ENCODE results near the gene CLIC3.

CLIC3 gene

DNA sequence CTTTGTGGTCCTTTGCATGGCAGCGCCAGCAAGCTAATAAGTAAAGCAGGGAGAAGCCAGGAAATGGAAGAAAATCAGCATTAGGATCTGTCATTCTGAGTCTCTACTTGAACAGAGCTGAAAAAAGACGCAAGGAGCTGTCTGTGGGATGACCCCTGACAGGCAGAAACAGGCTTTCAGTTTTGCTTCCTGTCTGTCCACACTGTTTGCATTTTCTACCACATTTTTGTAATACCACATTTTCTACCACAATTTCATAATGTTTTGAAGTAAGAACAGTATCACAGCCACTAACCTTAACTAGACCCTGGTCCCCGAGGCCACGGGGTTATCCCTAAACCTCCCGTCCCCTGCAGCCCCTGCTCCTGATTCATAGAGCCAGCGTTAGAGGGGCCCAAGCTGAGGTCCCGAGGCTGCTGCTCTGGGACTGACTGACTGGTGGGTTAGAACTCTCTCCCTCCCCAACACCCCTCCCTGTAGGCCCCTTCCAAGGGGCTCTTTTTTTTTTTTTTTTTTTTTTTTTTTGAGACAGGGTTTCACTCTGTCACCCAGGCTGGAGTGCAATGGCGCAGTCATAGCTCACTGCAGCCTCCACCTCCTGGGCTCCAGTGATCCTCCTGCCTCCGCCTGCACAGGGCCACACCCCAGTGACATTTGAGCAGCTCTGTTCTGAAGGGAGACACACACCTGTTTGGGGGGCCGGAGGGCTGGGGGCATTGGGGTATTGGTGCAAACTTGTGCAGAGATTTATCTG lies 4.0 kb upstream of the CLIC3 start:
- DNase-seq, result no peak

DNA sequence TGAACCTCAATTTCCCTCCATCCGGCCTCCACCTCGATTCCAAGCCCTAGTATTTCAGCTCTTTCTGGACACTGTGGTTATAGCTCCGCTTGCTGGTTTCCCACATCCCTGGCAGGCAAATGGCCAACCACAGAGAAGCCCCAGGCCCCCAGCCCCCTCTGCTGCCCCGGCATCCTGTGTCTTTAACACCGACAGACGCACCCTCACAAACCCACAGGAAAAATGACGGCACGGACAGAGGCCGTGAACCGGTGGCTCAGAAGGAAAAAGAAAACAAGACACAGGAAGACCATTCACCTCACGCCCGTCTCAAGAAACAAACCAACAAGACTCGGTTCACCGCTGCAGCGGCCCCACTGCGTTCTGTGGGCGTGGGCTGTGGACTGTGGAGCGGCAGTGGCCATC lies 1.5 kb upstream of the CLIC3 start:
- DNase-seq, result no peak

GRCh38 chr9:136997371-136997770 lies 1.0 kb upstream of the CLIC3 start:
- DNase-seq, result no peak

DNA sequence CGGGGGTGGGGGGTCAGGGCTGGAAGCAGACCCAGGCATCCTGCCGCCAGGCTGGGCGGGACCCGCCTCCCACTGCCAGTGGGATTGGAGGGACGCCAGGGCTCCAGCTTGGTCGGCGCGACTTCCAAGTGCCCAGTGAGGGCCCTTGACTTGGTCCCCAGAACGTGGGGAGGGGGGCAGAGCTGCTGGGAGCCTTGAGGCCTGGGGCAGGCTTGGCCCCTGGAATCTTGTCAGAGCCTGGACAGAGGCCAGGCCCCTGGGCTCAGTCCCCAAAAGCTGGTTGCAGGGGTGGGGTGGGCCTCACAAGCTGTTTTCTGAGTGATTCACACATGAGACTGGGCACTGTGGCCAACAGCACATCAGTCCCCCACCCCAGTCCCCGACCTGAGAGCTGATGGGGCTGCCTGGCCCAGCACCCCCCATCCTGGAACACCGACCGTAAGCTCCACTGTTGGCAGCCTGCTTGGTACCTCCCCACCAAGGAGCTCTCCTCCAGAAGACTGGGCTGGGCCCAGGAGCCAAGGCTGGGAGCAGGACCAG lies 526 bp downstream of the CLIC3 start:
- DNase-seq, result no peak

DNA sequence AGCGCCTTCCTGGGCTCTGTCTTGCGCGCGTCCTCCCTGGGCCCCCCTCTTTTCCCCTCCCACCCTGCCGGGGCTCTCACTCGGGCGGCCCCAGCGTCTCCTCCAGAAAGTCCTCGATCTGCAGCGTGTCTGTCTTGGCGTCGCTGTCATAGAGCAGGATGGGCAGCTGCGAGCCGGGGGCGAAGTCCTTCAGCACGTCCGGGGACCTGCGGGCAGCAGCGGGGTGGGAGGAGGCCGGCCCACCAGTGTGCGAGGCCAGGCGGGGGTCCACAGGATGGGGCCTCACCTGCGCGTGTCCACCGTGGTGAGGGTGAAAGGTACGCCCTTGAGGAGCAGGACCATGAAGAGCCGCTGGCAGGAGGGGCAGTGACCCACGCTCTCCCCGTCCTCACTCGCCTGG lies 1.0 kb downstream of the CLIC3 start:
- DNase-seq, result no peak

DNA sequence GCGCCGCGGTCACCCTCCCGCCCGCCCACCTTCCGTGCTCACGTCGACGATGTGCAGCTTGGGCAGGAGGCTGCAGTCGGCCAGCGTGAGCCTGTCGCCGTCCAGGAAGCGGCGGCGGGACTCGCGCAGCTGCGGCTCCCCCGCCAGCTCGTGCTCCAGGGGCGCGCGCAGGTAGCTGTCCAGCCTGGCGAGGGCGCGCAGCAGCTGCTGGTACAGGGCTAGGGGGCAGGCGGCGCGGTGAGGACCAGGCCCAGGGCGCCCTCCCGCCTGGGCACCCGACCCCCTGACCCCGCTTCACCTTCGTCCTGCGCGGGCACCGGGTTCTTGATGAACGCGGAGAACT lies 1.5 kb downstream of the CLIC3 start:
- no peak for DNase-seq

- no peak for DNase-seq
These were observed 2.0 kb downstream of the CLIC3 start for GRCh38 chr9:136994180-136994887.

- peak in 1 of 4 experiments; percentile 55 for DNase-seq
These were observed 3.5 kb downstream of the CLIC3 start for GRCh38 chr9:136992819-136993369.

GRCh38 chr9:136991993-136992818 lies 4.2 kb downstream of the CLIC3 start, which contains the start of gene PAXX:
Gene PAXX (plus strand): TSS chr9:136992422. CDS start chr9:136992444, 22 bp downstream.
- peak; percentile 86 to 93 (median 90) for DNase-seq

DNA sequence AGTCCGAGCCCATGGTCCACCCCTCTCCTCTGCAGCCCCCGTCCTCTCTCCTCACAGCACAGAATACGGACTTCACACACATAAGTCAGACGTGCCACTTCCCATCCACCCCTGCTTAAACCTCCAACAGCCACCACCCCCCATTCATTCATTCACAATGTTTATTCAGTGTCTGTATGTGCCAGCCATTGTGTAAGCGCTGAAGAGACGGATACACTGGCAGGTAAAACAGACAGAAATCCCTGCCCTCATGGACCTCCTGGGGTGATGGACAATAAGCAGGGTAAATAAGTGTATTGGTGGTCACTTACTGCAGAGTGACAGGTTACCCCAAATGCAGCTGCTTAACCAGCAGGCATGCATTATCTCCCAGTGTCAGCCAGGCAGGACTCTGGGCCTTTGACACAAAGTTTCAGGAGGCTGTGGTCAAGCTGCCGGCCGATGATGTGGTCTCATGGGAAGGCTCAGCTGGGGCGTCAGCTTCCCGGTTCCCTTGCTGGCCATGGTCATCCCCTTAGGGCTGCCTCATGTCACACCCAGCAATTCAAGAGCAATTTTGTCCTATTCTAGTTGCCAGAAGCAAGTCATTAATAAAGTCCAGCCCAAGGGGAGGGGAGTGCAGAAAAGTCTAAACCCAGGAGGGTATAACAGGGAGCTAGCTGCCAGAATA lies 6.0 kb downstream of the CLIC3 start:
- DNase-seq, result no peak

GRCh38 chr9:136988872-136989271 lies 7.5 kb downstream of the CLIC3 start:
- no peak for DNase-seq

DNA sequence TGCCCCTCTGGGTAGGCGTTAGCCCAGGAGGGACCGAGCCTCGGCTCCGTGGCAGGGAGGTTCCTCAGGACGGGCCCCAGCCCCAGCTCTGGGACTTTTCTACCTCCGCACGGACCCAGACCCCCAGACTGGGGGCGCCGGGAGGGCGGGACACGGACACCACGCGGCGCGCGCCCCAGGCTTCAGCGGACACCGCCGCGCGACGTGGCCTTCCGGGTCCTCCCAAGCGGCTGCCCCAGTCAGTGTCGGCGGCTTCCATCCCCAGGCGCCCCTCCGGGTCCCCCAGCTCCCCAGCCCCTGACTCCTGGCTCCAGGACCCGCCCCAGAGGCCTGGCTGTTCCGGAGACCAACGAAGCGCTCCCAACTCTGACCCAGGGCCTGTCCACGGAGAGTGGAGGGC lies 10.5 kb downstream of the CLIC3 start:
- DNase-seq, result no peak

DNA sequence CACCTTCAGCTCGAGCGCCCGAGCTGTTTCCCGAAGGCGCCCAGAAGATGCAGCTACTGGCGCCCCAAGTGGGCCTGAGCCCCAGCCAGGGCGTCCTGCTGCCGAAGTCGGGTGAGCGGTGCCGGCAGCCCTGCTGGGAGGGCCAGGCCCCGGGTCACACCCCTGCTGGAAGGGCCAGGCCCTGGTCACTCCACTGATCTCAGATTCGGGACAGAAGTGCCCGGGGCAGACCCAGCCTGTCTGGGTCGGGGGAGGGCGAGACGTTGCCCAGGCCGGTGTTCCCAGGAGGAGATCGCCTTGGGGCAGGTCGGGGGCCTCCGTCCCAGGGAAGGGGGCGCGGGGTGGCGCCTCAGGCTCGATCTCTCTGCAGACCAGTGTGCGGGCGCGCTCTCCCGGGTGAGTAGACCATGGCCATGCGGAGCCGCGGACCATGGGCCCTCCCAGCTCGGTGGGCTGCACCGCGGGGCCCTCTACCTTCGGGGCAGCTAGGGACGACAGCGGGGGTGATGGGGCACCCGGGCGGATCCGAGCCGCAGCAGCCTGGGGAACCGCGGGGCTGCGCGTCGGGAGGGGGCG lies 11.3 kb downstream of the CLIC3 start:
- no peak for DNase-seq

DNA sequence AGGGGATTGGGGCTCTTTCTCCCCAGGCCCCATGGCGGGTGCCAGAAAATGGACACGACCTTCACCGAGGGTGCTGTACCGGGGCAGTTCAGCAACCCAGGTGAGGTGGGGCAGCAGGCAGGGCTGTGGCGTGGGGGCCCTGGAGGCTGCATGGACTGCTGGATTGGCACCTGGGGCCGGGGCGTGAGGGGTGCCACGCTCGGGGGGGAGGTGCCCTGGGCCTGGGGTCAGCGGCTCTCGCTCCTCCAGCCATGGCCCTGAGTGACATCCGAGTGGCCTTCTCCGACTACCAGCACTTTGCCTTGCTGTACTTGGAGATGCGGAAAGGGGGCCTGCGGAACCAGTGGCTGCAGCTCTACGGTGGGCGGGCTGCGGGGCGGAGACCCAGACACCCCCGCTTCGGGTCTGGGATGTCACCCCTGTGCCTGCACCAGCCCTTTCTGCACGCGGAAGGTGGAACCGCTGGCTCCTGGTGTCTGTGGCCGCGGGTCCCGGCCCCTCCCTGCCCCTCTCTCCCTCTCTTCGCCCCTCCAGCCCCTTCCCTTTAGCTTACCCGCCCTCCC lies 11.8 kb downstream of the CLIC3 start:
- no peak for DNase-seq

DNA sequence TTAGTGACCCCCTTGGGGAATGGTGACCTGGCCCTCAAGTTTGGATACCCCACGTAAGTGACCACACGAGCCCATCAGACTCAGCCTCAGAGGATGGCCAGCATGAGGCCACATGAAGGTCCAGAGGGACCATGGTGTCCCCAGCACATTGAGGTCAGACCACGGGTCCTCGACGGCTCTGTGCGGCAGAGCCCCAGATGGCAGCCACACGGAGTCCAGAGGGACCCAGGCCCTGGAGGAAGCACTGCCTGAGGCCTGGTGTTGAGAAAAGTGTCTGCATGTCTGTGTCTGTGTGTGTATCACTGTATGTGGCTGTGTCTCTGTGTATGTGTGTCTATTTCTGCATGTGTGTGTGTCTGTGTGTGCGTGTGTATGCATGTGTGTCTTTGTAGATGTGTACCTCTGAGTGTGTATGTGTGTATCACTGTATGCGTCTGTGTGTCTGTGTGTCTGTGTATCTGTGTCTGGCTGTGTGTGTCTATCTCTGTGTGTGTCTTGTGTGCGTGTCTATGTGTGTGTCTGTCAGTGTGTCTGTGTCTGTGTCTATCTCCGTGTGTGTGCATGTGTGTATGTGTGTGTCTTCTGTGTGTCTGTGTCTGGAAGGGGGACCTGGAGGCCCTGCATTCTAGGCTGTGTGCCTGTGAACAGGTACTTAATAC lies 12.6 kb downstream of the CLIC3 start:
- no peak for DNase-seq

GRCh38 chr9:136983167-136983566 lies 13.2 kb downstream of the CLIC3 start:
- no peak for DNase-seq

DNA sequence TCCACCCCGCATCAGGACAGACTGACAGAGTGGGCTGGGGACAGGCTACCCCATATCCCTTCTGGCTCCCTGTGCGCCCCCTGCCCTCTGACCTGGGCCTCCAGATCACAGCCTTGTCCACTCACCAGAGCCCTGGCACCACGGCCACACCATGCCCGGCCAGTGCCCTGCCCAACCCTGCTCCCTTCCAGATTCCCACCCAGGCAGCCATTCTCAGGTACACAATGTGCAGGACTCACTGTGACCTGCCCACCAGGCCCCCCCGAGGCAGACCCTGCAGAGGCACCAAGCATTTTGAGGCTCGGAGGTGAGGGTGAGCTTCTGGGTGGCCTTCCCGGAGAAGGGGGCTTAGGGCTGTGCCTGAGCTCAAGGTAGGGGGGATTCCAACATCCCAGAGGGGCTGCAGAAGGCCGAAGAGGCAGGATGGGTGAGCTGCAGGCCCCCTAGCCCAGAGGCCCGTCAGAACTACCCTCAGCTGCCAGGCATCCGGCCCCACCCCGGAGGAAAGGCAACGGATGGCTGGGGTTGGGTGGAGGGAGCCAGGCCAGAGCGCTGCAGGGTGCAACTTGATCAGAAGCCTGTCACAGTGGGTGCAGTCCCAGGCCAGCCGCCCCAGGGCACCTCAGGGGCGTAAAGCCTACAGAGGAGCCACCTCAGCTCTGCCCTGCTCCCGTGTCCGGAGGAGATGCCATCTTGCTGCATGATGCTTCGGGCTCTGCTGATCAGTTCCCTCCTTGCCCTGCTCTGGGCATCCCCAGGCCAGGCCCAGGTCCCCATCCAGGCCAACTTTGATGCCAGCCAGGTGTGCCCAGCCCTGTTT lies 13.9 kb downstream of the CLIC3 start, which contains the start of gene LCNL1:
Gene LCNL1 (plus strand): TSS at position 762 of the 820 bp plus-strand sequence. CDS start 594 bp downstream, outside the sequence.
- no peak for DNase-seq

DNA sequence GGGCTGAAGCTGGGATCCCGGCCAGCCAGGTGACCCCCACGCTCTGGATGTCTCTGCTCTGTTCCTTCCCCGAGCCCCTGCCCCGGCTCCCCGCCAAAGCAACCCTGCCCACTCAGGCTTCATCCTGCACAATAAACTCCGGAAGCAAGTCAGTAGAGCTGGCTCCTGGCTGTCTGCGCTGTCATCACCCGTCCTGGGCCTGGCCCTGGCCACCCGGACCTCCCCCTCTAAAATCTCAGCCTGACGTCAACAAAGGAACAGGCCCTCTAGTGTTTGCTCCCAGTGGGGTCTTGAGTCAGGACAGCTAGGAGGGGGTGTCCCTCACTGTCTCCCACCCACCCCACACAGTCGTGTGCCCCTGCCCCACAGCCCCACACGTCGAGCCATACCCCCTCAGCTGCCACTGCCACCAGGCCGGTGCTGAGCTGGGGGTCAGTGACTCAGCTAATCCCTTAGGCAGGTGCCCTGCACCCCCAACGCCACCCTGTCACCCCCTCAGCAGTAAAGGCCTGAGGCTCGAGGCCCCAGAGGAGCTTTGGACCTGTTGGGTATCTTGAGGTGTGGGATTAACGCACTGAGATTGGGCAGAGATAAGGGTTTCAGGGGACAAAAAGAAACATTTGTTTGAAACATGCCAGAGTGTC lies 14.7 kb downstream of the CLIC3 start:
- DNase-seq, result no peak

DNA sequence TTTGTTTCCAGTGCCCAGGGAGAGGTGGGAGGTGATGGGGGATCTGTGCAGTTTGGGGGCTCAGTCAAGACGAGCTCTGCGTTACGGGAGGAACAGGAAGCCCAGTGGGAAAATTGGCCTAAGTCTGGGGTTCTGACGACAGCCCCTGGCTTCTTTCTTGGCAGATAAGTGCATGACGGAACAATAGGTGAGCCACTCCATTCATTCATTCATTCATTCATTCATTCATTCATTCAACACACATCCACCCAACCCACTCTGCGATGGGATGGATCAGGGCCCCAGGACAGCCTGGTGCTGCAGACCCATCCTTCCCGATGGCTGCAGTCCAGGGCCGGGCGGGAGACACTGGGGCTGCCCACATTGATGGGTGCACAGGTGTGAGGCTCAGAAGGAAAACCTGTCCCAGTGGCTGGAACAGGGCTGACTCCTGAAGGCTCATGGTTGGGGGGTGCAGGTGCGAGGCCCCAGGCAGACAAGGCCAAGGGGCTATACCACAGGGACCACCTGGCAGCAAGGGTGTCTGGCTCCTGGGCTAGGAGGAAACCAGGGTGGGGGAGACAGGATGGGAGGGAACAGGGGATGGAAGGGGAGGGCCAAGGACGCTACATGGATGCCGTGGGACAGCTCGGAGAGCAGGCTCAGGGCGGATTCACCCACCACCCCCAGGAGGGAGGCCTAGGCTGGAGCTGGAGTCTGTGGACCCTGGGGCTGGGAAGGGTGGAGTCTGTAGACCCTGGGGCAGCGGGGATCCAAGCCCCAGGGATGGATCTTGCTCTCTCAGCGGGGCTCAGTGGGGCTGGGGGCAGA lies 15.5 kb downstream of the CLIC3 start:
- no peak for DNase-seq

Data from activated CD4-positive, CD25-positive, alpha-beta regulatory T cell (primary cell).